ENCODE results near the gene MOB4.

Gene MOB4

DNA sequence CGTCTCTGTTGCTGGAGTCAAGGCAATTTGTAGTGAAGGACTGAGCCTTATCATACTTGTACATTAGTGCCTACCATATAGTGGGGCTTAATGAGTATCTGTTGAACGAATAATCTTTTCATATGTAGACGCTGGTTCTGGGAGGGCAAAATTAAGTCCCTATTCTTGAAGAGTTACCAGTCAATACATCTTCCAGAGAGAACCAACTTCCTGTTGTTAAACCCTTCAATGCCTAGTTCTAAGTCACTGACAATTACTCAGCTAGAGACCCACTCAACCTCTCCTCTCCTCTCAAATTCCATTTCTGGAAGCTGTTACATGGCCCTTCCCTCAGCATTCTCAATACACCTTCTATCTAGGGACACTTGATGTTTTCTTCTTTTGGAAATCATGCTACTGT, 1.1 kb upstream of the MOB4 start:
- DNase-seq (ENCODE audit: low read depth, low spot score), result no peak
- Histone ChIP-seq H3K36me3 (ENCODE audit: insufficient read depth, insufficient read length, low read length) (peaks cover 14% of the 10 kb centered on the region), H3K9me3 (ENCODE audit: insufficient read depth, low read length) (no peaks in the 10 kb centered on the region), H3K9ac (ENCODE audit: insufficient read length, low read depth) (no peak overlapping the region), H3K27me3 (ENCODE audit: insufficient read depth, insufficient read length) (no peaks in the 10 kb centered on the region), H3K4me3 (ENCODE audit: insufficient read length, low read depth) (no peak overlapping the region), H3K4me1 (ENCODE audit: insufficient read depth, insufficient read length) (no peaks in the 10 kb centered on the region)
- TF ChIP-seq YY1 (IDR thresholded peaks at IDR 0.05; ENCODE audit: insufficient read depth, insufficient read length), result no peak
- no peak for TF ChIP-seq ZNF274 (IDR thresholded peaks at IDR 0.05; ENCODE audit: low read depth, low read length)

DNA sequence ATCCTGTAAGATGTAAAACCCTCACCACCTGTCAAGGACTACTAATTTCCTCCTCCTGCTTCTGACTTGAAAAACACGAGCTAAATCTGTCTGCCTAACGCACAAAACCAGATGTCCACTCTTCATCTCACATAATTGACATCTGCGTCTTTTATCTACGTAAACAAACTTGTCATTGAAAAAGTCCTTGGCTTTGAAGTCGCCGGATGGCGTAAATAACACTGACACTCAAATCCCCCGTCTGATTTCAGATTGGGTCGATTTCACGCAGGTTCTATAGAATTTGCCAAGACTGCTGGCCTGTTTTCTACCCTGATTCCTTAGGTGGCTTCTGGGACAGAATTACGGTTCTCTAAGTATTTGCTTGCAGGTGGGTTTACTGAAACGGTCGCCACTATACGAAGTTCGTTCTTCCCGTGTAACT, 539 bp upstream of the MOB4 start:
- no peak for TF ChIP-seq SUZ12 (IDR thresholded peaks at IDR 0.05; ENCODE audit: extremely low read depth, insufficient read depth, insufficient read length)
- no peak for TF ChIP-seq ZNF274 (IDR thresholded peaks at IDR 0.05; ENCODE audit: low read depth, low read length)
- TF ChIP-seq YY1 (IDR thresholded peaks at IDR 0.05; ENCODE audit: insufficient read depth, insufficient read length), result no peak
- peak overlapping the region; percentile 94 for H3K4me3 ChIP-seq (ENCODE audit: insufficient read length, low read depth)
- H3K27me3 ChIP-seq (ENCODE audit: insufficient read depth, insufficient read length), result no peaks in the 10 kb centered on the region
- no peak for DNase-seq (ENCODE audit: low read depth, low spot score)
- H3K36me3 ChIP-seq (ENCODE audit: insufficient read depth, insufficient read length, low read length), result peaks cover 12% of the 10 kb centered on the region
- H3K4me1 ChIP-seq (ENCODE audit: insufficient read depth, insufficient read length), result no peaks in the 10 kb centered on the region
- H3K9ac ChIP-seq (ENCODE audit: insufficient read length, low read depth), result peak overlapping the region; percentile 100
- H3K9me3 ChIP-seq (ENCODE audit: insufficient read depth, low read length), result no peaks in the 10 kb centered on the region

DNA sequence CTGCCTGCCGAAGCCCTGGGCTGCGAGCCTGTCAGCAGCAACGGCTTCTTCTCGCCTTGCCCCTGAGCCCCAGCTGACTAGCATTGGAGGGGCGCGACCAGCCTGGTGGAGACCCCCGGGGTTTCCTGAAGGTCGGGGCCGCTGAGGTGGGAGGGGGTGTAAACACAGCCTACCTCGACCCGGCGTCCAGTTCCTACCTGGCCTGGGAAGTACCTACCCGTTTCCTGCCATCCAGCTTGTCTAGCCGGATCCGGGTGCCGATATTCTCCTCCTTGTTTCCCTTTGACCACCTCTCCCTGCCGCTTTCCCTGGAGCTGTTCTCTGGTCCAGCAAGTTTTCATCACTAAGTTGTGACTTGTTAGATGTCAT, 511 bp downstream of the MOB4 start:
- no peak for TF ChIP-seq YY1 (IDR thresholded peaks at IDR 0.05; ENCODE audit: insufficient read depth, insufficient read length)
- no peak for TF ChIP-seq SUZ12 (IDR thresholded peaks at IDR 0.05; ENCODE audit: extremely low read depth, insufficient read depth, insufficient read length)
- no peak for TF ChIP-seq ZNF274 (IDR thresholded peaks at IDR 0.05; ENCODE audit: low read depth, low read length)
- H3K4me3 ChIP-seq (ENCODE audit: insufficient read length, low read depth), result peak overlapping the region; percentile 94
- peak overlapping the region; percentile 100 for H3K9ac ChIP-seq (ENCODE audit: insufficient read length, low read depth)
- DNase-seq (ENCODE audit: low read depth, low spot score), result no peak
- H3K9me3 ChIP-seq (ENCODE audit: insufficient read depth, low read length), result no peaks in the 10 kb centered on the region
- no peaks in the 10 kb centered on the region for H3K27me3 ChIP-seq (ENCODE audit: insufficient read depth, insufficient read length)
- H3K4me1 ChIP-seq (ENCODE audit: insufficient read depth, insufficient read length), result no peaks in the 10 kb centered on the region
- H3K36me3 ChIP-seq (ENCODE audit: insufficient read depth, insufficient read length, low read length), result peaks cover 8% of the 10 kb centered on the region

DNA sequence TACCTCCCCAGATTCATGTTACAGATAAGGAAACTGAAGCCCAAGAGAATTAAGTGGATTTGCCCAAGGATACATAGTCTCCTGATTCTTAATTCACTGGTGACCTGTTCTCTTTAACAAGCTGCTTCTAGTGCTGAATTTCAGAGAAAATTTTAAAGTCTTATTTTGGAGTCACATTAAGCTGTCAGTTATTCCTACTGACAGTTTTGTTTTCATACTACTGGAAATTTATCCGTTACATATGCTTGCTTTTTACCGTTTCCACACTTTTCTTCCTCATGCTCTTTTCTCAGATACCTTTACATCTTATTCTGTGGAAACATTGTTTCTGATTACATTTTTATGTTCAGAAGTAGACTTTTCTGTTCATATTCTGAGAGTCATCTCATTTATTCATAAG, 1.3 kb downstream of the MOB4 start:
- Histone ChIP-seq H3K4me3 (ENCODE audit: insufficient read length, low read depth) (peak overlapping the region; percentile 94), H3K36me3 (ENCODE audit: insufficient read depth, insufficient read length, low read length) (peaks cover 8% of the 10 kb centered on the region), H3K9ac (ENCODE audit: insufficient read length, low read depth) (peak overlapping the region; percentile 100), H3K4me1 (ENCODE audit: insufficient read depth, insufficient read length) (no peaks in the 10 kb centered on the region), H3K9me3 (ENCODE audit: insufficient read depth, low read length) (no peaks in the 10 kb centered on the region), H3K27me3 (ENCODE audit: insufficient read depth, insufficient read length) (no peaks in the 10 kb centered on the region)
- TF ChIP-seq SUZ12 (IDR thresholded peaks at IDR 0.05; ENCODE audit: extremely low read depth, insufficient read depth, insufficient read length) (no peak), YY1 (IDR thresholded peaks at IDR 0.05; ENCODE audit: insufficient read depth, insufficient read length) (no peak), ZNF274 (IDR thresholded peaks at IDR 0.05; ENCODE audit: low read depth, low read length) (no peak)
- no peak for DNase-seq (ENCODE audit: low read depth, low spot score)

DNA sequence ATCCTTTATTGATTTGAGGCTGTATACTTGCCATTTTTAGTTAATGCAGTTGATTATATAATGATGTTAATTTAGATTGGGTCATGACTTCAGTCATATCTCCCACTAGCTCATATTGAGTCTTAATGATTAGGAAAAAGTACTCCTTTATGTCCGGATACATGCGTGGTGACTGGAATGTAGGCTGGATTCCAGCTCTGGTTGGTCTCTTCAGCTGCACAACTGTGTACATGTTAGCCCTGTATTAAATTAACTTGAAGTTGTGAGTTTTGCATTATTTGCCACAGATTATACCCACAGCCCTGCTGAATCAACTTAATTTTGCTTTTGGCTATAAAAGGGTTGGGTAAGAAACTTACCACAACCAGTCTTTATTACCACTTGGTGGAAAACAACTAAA, 22.5 kb downstream of the MOB4 start:
- no peak for DNase-seq (ENCODE audit: low read depth, low spot score)

DNA sequence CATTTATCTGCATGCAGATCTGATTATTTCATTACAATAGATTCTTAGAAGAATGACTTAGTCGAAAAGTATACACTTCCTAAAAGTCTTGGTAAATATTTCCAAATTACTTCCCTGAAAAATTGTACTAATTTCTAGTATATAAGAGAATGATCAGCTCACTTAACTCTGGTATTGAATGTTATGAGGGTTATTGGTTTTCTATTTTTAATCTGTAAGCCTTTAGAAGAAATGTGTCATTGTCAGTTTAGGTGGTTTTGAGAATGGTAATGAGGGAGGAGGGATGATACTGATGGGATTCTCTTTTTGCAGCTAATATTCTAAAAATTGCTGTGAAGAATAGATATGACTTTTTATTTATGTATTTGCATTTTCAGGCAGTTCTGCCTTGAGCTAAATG, 23.9 kb downstream of the MOB4 start:
- no peaks in the 10 kb centered on the region for H3K9me3 ChIP-seq (ENCODE audit: insufficient read depth, low read length)
- H3K9ac ChIP-seq (ENCODE audit: insufficient read length, low read depth), result no peak overlapping the region
- no peak for DNase-seq (ENCODE audit: low read depth, low spot score)
- H3K36me3 ChIP-seq (ENCODE audit: insufficient read depth, insufficient read length, low read length), result peaks cover 88% of the 10 kb centered on the region
- H3K4me3 ChIP-seq (ENCODE audit: insufficient read length, low read depth), result no peak overlapping the region
- no peaks in the 10 kb centered on the region for H3K4me1 ChIP-seq (ENCODE audit: insufficient read depth, insufficient read length)
- TF ChIP-seq YY1 (IDR thresholded peaks at IDR 0.05; ENCODE audit: insufficient read depth, insufficient read length), result no peak
- TF ChIP-seq ZNF274 (IDR thresholded peaks at IDR 0.05; ENCODE audit: low read depth, low read length), result no peak
- no peak for TF ChIP-seq SUZ12 (IDR thresholded peaks at IDR 0.05; ENCODE audit: extremely low read depth, insufficient read depth, insufficient read length)
- H3K27me3 ChIP-seq (ENCODE audit: insufficient read depth, insufficient read length), result no peaks in the 10 kb centered on the region

More for the DNA sequence above, 22.5 kb downstream of the MOB4 start:
- TF ChIP-seq YY1 (IDR thresholded peaks at IDR 0.05; ENCODE audit: insufficient read depth, insufficient read length) (no peak), SUZ12 (IDR thresholded peaks at IDR 0.05; ENCODE audit: extremely low read depth, insufficient read depth, insufficient read length) (no peak), ZNF274 (IDR thresholded peaks at IDR 0.05; ENCODE audit: low read depth, low read length) (no peak)
- H3K9me3 ChIP-seq (ENCODE audit: insufficient read depth, low read length), result no peaks in the 10 kb centered on the region
- H3K4me3 ChIP-seq (ENCODE audit: insufficient read length, low read depth), result no peak overlapping the region
- H3K36me3 ChIP-seq (ENCODE audit: insufficient read depth, insufficient read length, low read length), result peaks cover 76% of the 10 kb centered on the region
- no peak overlapping the region for H3K9ac ChIP-seq (ENCODE audit: insufficient read length, low read depth)
- no peaks in the 10 kb centered on the region for H3K4me1 ChIP-seq (ENCODE audit: insufficient read depth, insufficient read length)
- no peaks in the 10 kb centered on the region for H3K27me3 ChIP-seq (ENCODE audit: insufficient read depth, insufficient read length)

DNA sequence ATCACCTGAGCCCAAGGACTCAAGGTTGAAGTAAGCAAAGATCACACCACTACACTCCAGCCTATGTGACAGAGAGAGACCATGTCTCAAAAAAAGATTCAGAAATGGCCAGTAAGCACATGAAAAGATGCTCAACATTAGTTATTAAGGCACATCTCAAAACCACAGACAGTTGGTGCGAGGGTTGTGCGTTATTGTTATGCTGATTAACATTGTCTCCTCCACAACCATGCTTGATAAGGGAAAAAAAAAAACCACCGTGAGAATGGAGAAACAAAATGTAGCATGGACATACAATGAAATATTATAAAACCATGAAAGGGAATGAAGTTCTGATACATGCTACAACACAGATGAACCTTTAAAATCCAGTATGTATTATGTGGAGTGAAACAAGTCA, 27.3 kb downstream of the MOB4 start:
- TF ChIP-seq ZNF274 (IDR thresholded peaks at IDR 0.05; ENCODE audit: low read depth, low read length), result no peak
- no peak for TF ChIP-seq SUZ12 (IDR thresholded peaks at IDR 0.05; ENCODE audit: extremely low read depth, insufficient read depth, insufficient read length)
- no peak for TF ChIP-seq YY1 (IDR thresholded peaks at IDR 0.05; ENCODE audit: insufficient read depth, insufficient read length)
- no peaks in the 10 kb centered on the region for H3K9me3 ChIP-seq (ENCODE audit: insufficient read depth, low read length)
- no peaks in the 10 kb centered on the region for H3K4me1 ChIP-seq (ENCODE audit: insufficient read depth, insufficient read length)
- DNase-seq (ENCODE audit: low read depth, low spot score), result no peak
- H3K27me3 ChIP-seq (ENCODE audit: insufficient read depth, insufficient read length), result no peaks in the 10 kb centered on the region
- H3K9ac ChIP-seq (ENCODE audit: insufficient read length, low read depth), result no peak overlapping the region
- no peak overlapping the region for H3K4me3 ChIP-seq (ENCODE audit: insufficient read length, low read depth)
- peaks cover 78% of the 10 kb centered on the region for H3K36me3 ChIP-seq (ENCODE audit: insufficient read depth, insufficient read length, low read length)

Data from NT2/D1 (cell line).